Activated T-cell treated with anti-CD3 and anti-CD28 coated beads, Interleukin-2, amount 50 U/mL, for 4 hours (primary cell): ENCODE data around the gene UBB. TPM values are rescaled to one million over a fixed set of nuclear protein-coding genes. Genes with fewer than 3 reads are reported as not detected.

Experiments
- ATAC-seq, 2 donors: fragments of 200-7000 bp; cut with Tn5 transposase; one replicate each; pipeline ENCODE4 v1.10.0; 2021
- DNase-seq: peaks from one replicate; pipeline ENCODE4 v3.0.0-alpha.2; 2020
- H3K27me3 Mint-ChIP-seq: one replicate; pipeline ENCODE4 v1.8.0; 2021; ENCODE audit warnings: low read depth, mixed read lengths
- H3K36me3 Mint-ChIP-seq: one replicate; pipeline ENCODE4 v1.8.0; 2022; ENCODE audit warnings: mixed read lengths; ENCODE audit not compliant: insufficient read depth
- H3K4me1 Mint-ChIP-seq: one replicate; pipeline ENCODE4 v1.8.0; 2021; ENCODE audit warnings: low read depth, mixed read lengths
- H3K4me3 Mint-ChIP-seq: one replicate; pipeline ENCODE4 v1.8.0; 2021; ENCODE audit warnings: mild to moderate bottlenecking, moderate library complexity, mixed read lengths
- H3K9me3 Mint-ChIP-seq: one replicate; pipeline ENCODE4 v1.8.0; 2021; ENCODE audit warnings: mixed read lengths
- total RNA-seq, 3 donors: library from RNA; stranded (reverse); gene quantifications; one replicate each; pipeline ENCODE4 v1.2.1, GENCODE V29; 2021

UBB gene
- total RNA-seq, 3 donors from 2014 or later: 1,915 to 2,057 (median 1,991) TPM

DNA sequence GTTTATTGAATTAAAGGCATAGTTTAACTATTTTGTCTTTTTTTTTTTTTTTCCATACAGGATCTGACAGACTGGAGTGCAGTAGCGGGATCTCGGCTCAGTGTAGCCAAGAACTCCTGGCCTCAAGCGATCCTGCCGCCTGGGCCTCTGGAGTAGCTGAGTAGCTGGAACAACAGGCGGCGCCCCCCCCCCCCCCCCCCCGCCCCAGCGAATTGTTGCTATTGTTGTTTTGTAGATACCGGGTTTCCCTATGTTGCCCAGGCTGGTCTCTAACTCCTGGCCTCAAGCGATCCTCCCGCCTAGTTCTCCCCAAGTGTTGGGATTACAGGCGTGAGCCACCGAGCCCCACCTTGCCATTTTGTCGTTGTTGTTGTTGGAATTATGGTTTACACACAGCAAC, 26.3 kb upstream of the UBB start:
- Mint-ChIP-seq H3K4me3 (peak overlapping the region; percentile 33), H3K9me3 (no peaks in the 10 kb centered on the region), H3K4me1 (peaks cover 18% of the 10 kb centered on the region), H3K27me3 (peaks cover 2% of the 10 kb centered on the region), H3K36me3 (no peaks in the 10 kb centered on the region)
- ATAC-seq: no peak
- no peak for DNase-seq

GRCh38 chr17:16358394-16358793, 22.5 kb upstream of the UBB start:
- Mint-ChIP-seq H3K36me3 (no peaks in the 10 kb centered on the region), H3K9me3 (no peaks in the 10 kb centered on the region), H3K4me3 (no peak overlapping the region), H3K27me3 (peaks cover 2% of the 10 kb centered on the region), H3K4me1 (peaks cover 3% of the 10 kb centered on the region)
- ATAC-seq (no peak), DNase-seq (no peak)

GRCh38 chr17:16361874-16362273, 19.0 kb upstream of the UBB start:
- no peak for ATAC-seq
- H3K27me3 Mint-ChIP-seq: peaks cover 2% of the 10 kb centered on the region
- DNase-seq: no peak

DNA sequence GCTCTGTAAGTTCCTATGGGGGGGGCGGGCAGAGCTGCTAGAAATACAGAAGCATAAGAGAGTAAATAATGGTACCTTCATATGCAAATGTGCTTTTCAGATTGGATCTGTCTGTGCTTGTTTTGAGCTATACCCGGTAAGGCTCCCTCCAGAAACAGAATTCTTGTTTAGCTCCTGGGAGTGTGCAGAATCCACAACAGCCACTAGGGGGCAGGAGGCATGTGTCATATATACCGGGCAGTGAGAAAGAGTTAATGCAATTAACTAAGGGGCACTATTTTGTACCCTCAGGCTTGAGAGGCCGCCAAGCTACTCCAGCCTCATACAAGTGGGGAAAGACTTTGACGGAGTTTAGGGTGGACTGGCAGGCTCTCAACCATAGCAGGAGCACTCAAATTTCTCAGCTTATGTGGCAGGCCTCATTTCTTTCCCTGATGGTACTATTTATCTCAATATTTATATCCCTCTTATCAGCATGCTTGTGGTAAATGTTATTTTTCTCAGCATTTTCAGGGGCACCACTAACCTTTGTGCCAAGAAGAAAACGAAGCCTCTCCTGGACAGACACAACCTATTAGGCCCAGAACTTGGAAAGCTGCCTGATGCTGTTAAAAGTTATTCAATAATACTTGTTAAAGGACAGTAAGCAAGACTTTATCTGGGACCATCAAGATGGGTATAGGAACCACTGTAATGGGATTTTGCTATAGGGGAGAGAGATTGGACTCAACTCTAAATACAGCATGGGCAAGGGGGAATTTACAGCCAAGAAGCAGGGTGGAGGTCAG, 16.9 kb upstream of the UBB start:
- Mint-ChIP-seq H3K36me3 (no peaks in the 10 kb centered on the region), H3K4me1 (no peaks in the 10 kb centered on the region), H3K27me3 (no peaks in the 10 kb centered on the region), H3K9me3 (no peaks in the 10 kb centered on the region), H3K4me3 (no peak overlapping the region)
- ATAC-seq: peak; percentile 97 to 98
- DNase-seq: peak; percentile 72

More at GRCh38 chr17:16361874-16362273, 19.0 kb upstream of the UBB start:
- Mint-ChIP-seq H3K36me3 (no peaks in the 10 kb centered on the region), H3K4me1 (no peaks in the 10 kb centered on the region), H3K4me3 (no peak overlapping the region), H3K9me3 (no peaks in the 10 kb centered on the region)

GRCh38 chr17:16364625-16365024, 16.3 kb upstream of the UBB start:
- DNase-seq (no peak), ATAC-seq (no peak)
- Mint-ChIP-seq H3K36me3 (no peaks in the 10 kb centered on the region), H3K4me3 (no peak overlapping the region), H3K27me3 (no peaks in the 10 kb centered on the region), H3K4me1 (no peaks in the 10 kb centered on the region), H3K9me3 (no peaks in the 10 kb centered on the region)

DNA sequence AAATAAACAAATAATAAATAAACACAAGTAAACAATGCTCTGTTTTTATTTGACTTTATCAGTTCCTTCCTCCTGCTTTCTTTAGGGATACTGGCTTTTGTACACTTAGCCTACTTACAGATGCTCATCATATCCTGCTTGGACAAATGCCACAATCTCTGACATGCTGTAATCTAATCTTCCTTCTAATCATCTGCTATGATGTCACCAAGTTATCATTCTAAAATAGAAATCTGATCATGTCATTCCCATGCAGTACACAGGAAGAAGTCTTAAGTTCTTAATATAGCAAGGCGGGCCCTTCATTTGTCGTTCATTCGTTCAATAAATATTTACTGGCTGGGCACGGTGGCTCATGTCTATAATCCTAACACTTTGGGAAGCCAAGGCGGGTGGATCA, 9.1 kb upstream of the UBB start:
- H3K36me3 Mint-ChIP-seq: no peaks in the 10 kb centered on the region
- no peaks in the 10 kb centered on the region for H3K27me3 Mint-ChIP-seq
- ATAC-seq (no peak), DNase-seq (no peak)
- H3K4me1 Mint-ChIP-seq: no peaks in the 10 kb centered on the region
- H3K4me3 Mint-ChIP-seq: no peak overlapping the region
- no peaks in the 10 kb centered on the region for H3K9me3 Mint-ChIP-seq

DNA sequence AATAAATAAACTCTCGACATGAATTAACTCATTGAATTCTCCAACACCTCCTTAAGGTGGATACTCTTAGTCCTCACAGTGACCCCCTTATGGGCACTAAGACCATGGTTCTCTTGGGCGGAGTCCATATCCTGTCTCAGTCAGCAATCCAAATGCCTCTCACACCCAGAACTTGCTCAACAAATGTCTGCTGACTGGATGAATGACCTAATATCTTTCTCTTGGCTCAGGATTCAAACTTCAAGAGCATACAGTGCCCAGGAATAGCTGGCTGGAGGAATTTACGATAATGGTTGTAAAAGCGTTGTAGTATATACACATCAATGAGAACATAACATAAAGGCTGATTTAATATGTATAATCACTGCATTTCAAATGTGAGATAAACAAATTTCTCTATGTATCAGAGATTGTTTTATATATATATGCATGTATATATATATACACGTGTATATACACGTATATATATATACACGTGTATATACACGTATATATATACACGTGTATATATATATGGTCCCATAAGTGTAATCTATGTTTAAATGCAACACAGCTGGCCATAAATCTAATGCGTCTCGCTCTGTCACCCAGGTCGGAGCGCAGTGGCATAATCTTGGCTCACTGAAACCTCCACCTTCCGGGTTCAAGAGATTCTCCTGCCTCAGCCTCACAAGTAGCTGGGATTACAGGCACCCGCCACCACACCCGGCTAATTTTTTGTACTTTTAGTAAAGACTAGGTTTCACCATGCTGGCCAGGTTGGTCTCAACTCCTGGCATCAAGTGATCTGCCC, 6.5 kb upstream of the UBB start:
- ATAC-seq (no peak), DNase-seq (no peak)
- Mint-ChIP-seq H3K27me3 (no peaks in the 10 kb centered on the region), H3K4me1 (no peaks in the 10 kb centered on the region), H3K4me3 (no peak overlapping the region), H3K36me3 (no peaks in the 10 kb centered on the region), H3K9me3 (no peaks in the 10 kb centered on the region)

- Mint-ChIP-seq H3K4me1 (peaks cover 17% of the 10 kb centered on the region), H3K27me3 (no peaks in the 10 kb centered on the region), H3K4me3 (no peak overlapping the region), H3K36me3 (peaks cover 14% of the 10 kb centered on the region), H3K9me3 (no peaks in the 10 kb centered on the region)
- DNase-seq (no peak), ATAC-seq (no peak)
Observed at GRCh38 chr17:16377941-16378341, 3.0 kb upstream of the UBB start.

GRCh38 chr17:16378636-16379282, 2.1 kb upstream of the UBB start:
- H3K36me3 Mint-ChIP-seq: peaks cover 21% of the 10 kb centered on the region
- peak overlapping the region; percentile 31 for H3K4me3 Mint-ChIP-seq
- DNase-seq: no peak
- H3K27me3 Mint-ChIP-seq: no peaks in the 10 kb centered on the region
- no peaks in the 10 kb centered on the region for H3K9me3 Mint-ChIP-seq
- no peak for ATAC-seq
- peaks cover 24% of the 10 kb centered on the region for H3K4me1 Mint-ChIP-seq

GRCh38 chr17:16379654-16380053, 1.2 kb upstream of the UBB start:
- H3K4me3 Mint-ChIP-seq: peak overlapping the region; percentile 31
- peaks cover 33% of the 10 kb centered on the region for H3K4me1 Mint-ChIP-seq
- H3K9me3 Mint-ChIP-seq: no peaks in the 10 kb centered on the region

GRCh38 chr17:16381496-16381820, 567 bp downstream of the UBB start:
- Mint-ChIP-seq H3K4me3 (peak overlapping the region; percentile 90), H3K27me3 (no peaks in the 10 kb centered on the region), H3K4me1 (peaks cover 36% of the 10 kb centered on the region), H3K9me3 (no peaks in the 10 kb centered on the region), H3K36me3 (peaks cover 24% of the 10 kb centered on the region)
- peak; percentile 23 for DNase-seq
- peak; percentile 54 to 57 for ATAC-seq

More at GRCh38 chr17:16379654-16380053, 1.2 kb upstream of the UBB start:
- peaks cover 24% of the 10 kb centered on the region for H3K36me3 Mint-ChIP-seq
- no peaks in the 10 kb centered on the region for H3K27me3 Mint-ChIP-seq
- ATAC-seq (no peak), DNase-seq (no peak)

DNA sequence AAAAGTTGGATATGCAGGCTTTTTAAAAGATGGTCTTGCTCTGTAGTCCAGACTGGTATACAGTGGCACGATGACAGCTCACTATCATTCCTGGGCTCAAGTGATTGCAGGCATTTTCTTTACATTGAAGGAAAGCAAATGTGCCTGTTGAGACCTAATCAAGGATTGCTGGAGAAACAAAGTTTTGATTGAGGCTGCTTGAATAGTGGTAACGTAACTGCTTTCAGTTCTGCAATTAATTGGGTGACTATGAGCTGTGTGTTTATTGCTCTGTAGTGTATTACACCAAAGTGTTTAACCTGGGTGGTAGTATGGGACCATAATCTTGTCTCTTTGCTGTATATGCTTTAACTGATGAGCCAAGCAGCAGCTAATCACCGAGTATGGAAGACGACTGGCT, 2.3 kb downstream of the UBB start:
- DNase-seq (no peak), ATAC-seq (no peak)
- Mint-ChIP-seq H3K4me1 (peaks cover 43% of the 10 kb centered on the region), H3K9me3 (no peaks in the 10 kb centered on the region), H3K4me3 (peak overlapping the region; percentile 90), H3K27me3 (no peaks in the 10 kb centered on the region), H3K36me3 (peaks cover 24% of the 10 kb centered on the region)

GRCh38 chr17:16383772-16384287, 2.9 kb downstream of the UBB start:
- Mint-ChIP-seq H3K4me3 (peak overlapping the region; percentile 90), H3K9me3 (no peaks in the 10 kb centered on the region), H3K4me1 (peaks cover 43% of the 10 kb centered on the region), H3K36me3 (peaks cover 24% of the 10 kb centered on the region), H3K27me3 (no peaks in the 10 kb centered on the region)
- no peak for ATAC-seq
- no peak for DNase-seq

- no peak for ATAC-seq
- Mint-ChIP-seq H3K27me3 (no peaks in the 10 kb centered on the region), H3K4me3 (peak overlapping the region; percentile 1), H3K4me1 (peaks cover 43% of the 10 kb centered on the region), H3K9me3 (no peaks in the 10 kb centered on the region), H3K36me3 (peaks cover 24% of the 10 kb centered on the region)
- DNase-seq: no peak
Observed at GRCh38 chr17:16384557-16384956, 3.7 kb downstream of the UBB start.
